Naive B cell (primary cell): Measurements from ENCODE around the gene RPTOR. TPM values are rescaled to one million over a fixed set of nuclear protein-coding genes. Genes with fewer than 3 reads are reported as not detected.

Source experiments
- ATAC-seq, 2 donors: fragments of 150-1000 bp; cut with Tn5 transposase; 2 replicates each; pipeline ENCODE4 v1.10.0; 2021; ENCODE audit warnings: low read depth in 2 of 2, mild to moderate bottlenecking in 2 of 2, moderate library complexity in 2 of 2
- DNase-seq: peaks from one replicate; pipeline ENCODE4 v3.0.0; 2022
- H3K27ac Mint-ChIP-seq, 6 donors: one replicate each; pipeline ENCODE4 v1.8.0; 2020 to 2022; ENCODE audit warnings: mild to moderate bottlenecking in 6 of 6, mixed read lengths in 6 of 6, moderate library complexity in 5 of 6, inconsistent platforms in 2 of 6
- H3K27me3 Mint-ChIP-seq, 3 donors: one replicate each; pipeline ENCODE4 v1.8.0; 2021 to 2022; ENCODE audit warnings: mixed read lengths in 3 of 3, mild to moderate bottlenecking in 1 of 3
- H3K36me3 Mint-ChIP-seq, 2 donors: one replicate each; pipeline ENCODE4 v1.8.0; 2020 to 2022; ENCODE audit warnings: mixed read lengths in 2 of 2, inconsistent platforms in 1 of 2, mild to moderate bottlenecking in 1 of 2
- H3K4me1 Mint-ChIP-seq, 3 donors: one replicate each; pipeline ENCODE4 v1.8.0; 2020 to 2022; ENCODE audit warnings: mixed read lengths in 3 of 3, inconsistent platforms in 1 of 3, mild to moderate bottlenecking in 1 of 3, moderate library complexity in 1 of 3
- H3K4me3 Mint-ChIP-seq, 8 donors: one replicate each; pipeline ENCODE4 v1.8.0; 2020 to 2022; ENCODE audit warnings: mild to moderate bottlenecking in 8 of 8, mixed read lengths in 8 of 8, moderate library complexity in 8 of 8, inconsistent platforms in 2 of 8
- H3K9me3 Mint-ChIP-seq, 7 donors: one replicate each; pipeline ENCODE4 v1.8.0; 2020 to 2022; ENCODE audit warnings: mixed read lengths in 7 of 7, mild to moderate bottlenecking in 5 of 7, inconsistent platforms in 2 of 7, moderate library complexity in 1 of 7
- polyA plus RNA-seq, 6 donors: library from polyadenylated mRNA; unstranded; fragments of 300-500 nt; fragmentation: Illumina TruSeq; gene quantifications; one replicate each; pipeline ENCODE4 v1.2.3, GENCODE V29; 2021; ENCODE audit warnings: low read depth in 6 of 6

Gene RPTOR
- polyA plus RNA-seq, 6 donors from 2014 or later: 5.5 to 13.9 (median 9.0) TPM

- H3K27me3 Mint-ChIP-seq: no peaks in the 10 kb centered on the region
- ATAC-seq (no peak), DNase-seq (no peak)
- H3K4me3 Mint-ChIP-seq: no peak overlapping the region
- H3K4me1 Mint-ChIP-seq: peaks cover 0 to 14% (median 14%) of the 10 kb centered on the region in 3 donors
- H3K9me3 Mint-ChIP-seq: no peaks in the 10 kb centered on the region
- H3K36me3 Mint-ChIP-seq: peaks cover 19 to 24% of the 10 kb centered on the region in 2 donors
- no peak overlapping the region for H3K27ac Mint-ChIP-seq
Observed at GRCh38 chr17:80826346-80826954, 281.8 kb downstream of the RPTOR start.

- DNase-seq (no peak), ATAC-seq (no peak)
- Mint-ChIP-seq H3K27ac (no peak overlapping the region), H3K4me1 (peaks cover 5 to 20% (median 20%) of the 10 kb centered on the region in 3 donors), H3K36me3 (peaks cover 14 to 18% of the 10 kb centered on the region in 2 donors), H3K9me3 (no peaks in the 10 kb centered on the region), H3K27me3 (no peaks in the 10 kb centered on the region), H3K4me3 (no peak overlapping the region)
Observed at GRCh38 chr17:80826955-80827645, 282.5 kb downstream of the RPTOR start.

- no peak for DNase-seq
- H3K4me3 Mint-ChIP-seq: no peak overlapping the region
- no peaks in the 10 kb centered on the region for H3K27me3 Mint-ChIP-seq
- H3K9me3 Mint-ChIP-seq: no peaks in the 10 kb centered on the region
- peaks cover 6 to 9% of the 10 kb centered on the region in 2 donors for H3K36me3 Mint-ChIP-seq
- no peak for ATAC-seq
- peaks cover 5 to 28% (median 28%) of the 10 kb centered on the region in 3 donors for H3K4me1 Mint-ChIP-seq
- H3K27ac Mint-ChIP-seq: peak overlapping the region in 1 of 6 donors; percentile 57
Observed at GRCh38 chr17:80827646-80828643, 283.3 kb downstream of the RPTOR start.

GRCh38 chr17:80829166-80829813, 284.7 kb downstream of the RPTOR start:
- no peaks in the 10 kb centered on the region for H3K27me3 Mint-ChIP-seq
- peak overlapping the region in 3 of 6 donors; percentile 12 to 72 (median 19) for H3K27ac Mint-ChIP-seq
- no peak for ATAC-seq
- no peaks in the 10 kb centered on the region for H3K9me3 Mint-ChIP-seq
- H3K36me3 Mint-ChIP-seq: no peaks in the 10 kb centered on the region
- H3K4me1 Mint-ChIP-seq: peaks cover 5 to 37% (median 33%) of the 10 kb centered on the region in 3 donors
- no peak for DNase-seq
- H3K4me3 Mint-ChIP-seq: peak overlapping the region in 1 of 8 donors; percentile 13

GRCh38 chr17:80830020-80830780, 285.6 kb downstream of the RPTOR start:
- H3K4me1 Mint-ChIP-seq: peaks cover 5 to 38% (median 33%) of the 10 kb centered on the region in 3 donors
- H3K27me3 Mint-ChIP-seq: no peaks in the 10 kb centered on the region
- H3K27ac Mint-ChIP-seq: peak overlapping the region in 1 of 6 donors; percentile 3
- DNase-seq (no peak), ATAC-seq (no peak)
- peak overlapping the region in 2 of 8 donors; percentile 13 to 45 for H3K4me3 Mint-ChIP-seq
- no peaks in the 10 kb centered on the region for H3K36me3 Mint-ChIP-seq
- no peaks in the 10 kb centered on the region for H3K9me3 Mint-ChIP-seq

- peak overlapping the region; percentile 54 to 97 (median 85) for H3K4me3 Mint-ChIP-seq
- no peaks in the 10 kb centered on the region for H3K27me3 Mint-ChIP-seq
- H3K4me1 Mint-ChIP-seq: peaks cover 5 to 38% (median 30%) of the 10 kb centered on the region in 3 donors
- DNase-seq (no peak), ATAC-seq (no peak)
- no peaks in the 10 kb centered on the region for H3K9me3 Mint-ChIP-seq
- no peaks in the 10 kb centered on the region for H3K36me3 Mint-ChIP-seq
- H3K27ac Mint-ChIP-seq: peak overlapping the region; percentile 89 to 98 (median 97)
Observed at GRCh38 chr17:80831491-80831890, 286.9 kb downstream of the RPTOR start.

GRCh38 chr17:80832266-80832676, 287.6 kb downstream of the RPTOR start:
- Mint-ChIP-seq H3K9me3 (no peaks in the 10 kb centered on the region), H3K36me3 (no peaks in the 10 kb centered on the region), H3K4me1 (peaks cover 5 to 31% (median 31%) of the 10 kb centered on the region in 3 donors), H3K4me3 (peak overlapping the region; percentile 81 to 97 (median 94)), H3K27me3 (no peaks in the 10 kb centered on the region), H3K27ac (peak overlapping the region; percentile 91 to 99 (median 98))
- no peak for ATAC-seq
- DNase-seq: no peak

- no peaks in the 10 kb centered on the region for H3K27me3 Mint-ChIP-seq
- peak; percentile 81 for DNase-seq
- H3K4me1 Mint-ChIP-seq: peaks cover 5 to 31% (median 25%) of the 10 kb centered on the region in 3 donors
- no peaks in the 10 kb centered on the region for H3K36me3 Mint-ChIP-seq
- H3K4me3 Mint-ChIP-seq: peak overlapping the region; percentile 81 to 97 (median 94)
- H3K27ac Mint-ChIP-seq: peak overlapping the region; percentile 91 to 99 (median 98)
- no peaks in the 10 kb centered on the region for H3K9me3 Mint-ChIP-seq
- ATAC-seq: peak; percentile 89 to 91
Observed at GRCh38 chr17:80832888-80833583, 288.4 kb downstream of the RPTOR start.

- ATAC-seq (no peak), DNase-seq (no peak)
- Mint-ChIP-seq H3K36me3 (no peaks in the 10 kb centered on the region), H3K27me3 (no peaks in the 10 kb centered on the region), H3K4me1 (peaks cover 5 to 31% (median 25%) of the 10 kb centered on the region in 3 donors), H3K27ac (peak overlapping the region in 5 of 6 donors; percentile 50 to 85 (median 76)), H3K4me3 (peak overlapping the region; percentile 47 to 97 (median 93)), H3K9me3 (no peaks in the 10 kb centered on the region)
Observed at GRCh38 chr17:80833952-80834892, 289.6 kb downstream of the RPTOR start.

- Mint-ChIP-seq H3K27me3 (no peaks in the 10 kb centered on the region), H3K9me3 (no peaks in the 10 kb centered on the region), H3K4me3 (peak overlapping the region in 6 of 8 donors; percentile 6 to 97 (median 52)), H3K4me1 (peaks cover 5 to 30% (median 25%) of the 10 kb centered on the region in 3 donors), H3K36me3 (no peaks in the 10 kb centered on the region), H3K27ac (no peak overlapping the region)
- no peak for ATAC-seq
- DNase-seq: no peak
Observed at GRCh38 chr17:80834893-80835275, 290.2 kb downstream of the RPTOR start.
